NCI-H446 (cell line): ENCODE results near the gene HTRA3.

Experiments used
- DNase-seq, 2 experiments: peaks; one replicate each; lab custom pipeline; 2025; lab: John Stamatoyannopoulos, UW

The HTRA3 gene

GRCh38 chr4:8266508-8266907, 3.0 kb upstream of the HTRA3 start:
- DNase-seq = no peak

DNA sequence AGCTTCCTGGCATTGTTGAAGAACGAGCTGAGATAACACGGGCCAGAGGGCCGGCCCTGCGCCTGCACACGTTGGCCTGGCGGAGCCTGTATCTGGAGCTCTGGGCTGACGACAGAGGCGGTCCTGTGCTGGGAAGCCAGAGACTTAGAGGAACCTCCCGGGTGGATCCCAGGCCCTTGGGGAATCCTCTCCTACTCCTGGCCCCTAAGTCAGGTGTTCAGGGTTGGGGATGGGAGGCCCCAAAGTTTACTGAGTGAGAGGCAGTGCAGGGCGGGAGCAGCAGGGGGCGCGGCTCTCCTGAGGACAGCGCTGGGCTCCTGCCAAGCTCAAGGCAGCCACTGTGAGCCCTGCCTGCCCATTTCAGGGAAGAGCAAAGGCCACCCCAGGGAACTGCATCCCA, 2.5 kb upstream of the HTRA3 start:
- no peak for DNase-seq

GRCh38 chr4:8268211-8268610, 1.3 kb upstream of the HTRA3 start:
- DNase-seq = no peak

GRCh38 chr4:8268901-8269534, 536 bp upstream of the HTRA3 start:
- no peak for DNase-seq

GRCh38 chr4:8270418-8270771, 841 bp downstream of the HTRA3 start:
- DNase-seq = no peak

- no peak for DNase-seq
Observed at GRCh38 chr4:8270912-8271815, 1.6 kb downstream of the HTRA3 start.

DNA sequence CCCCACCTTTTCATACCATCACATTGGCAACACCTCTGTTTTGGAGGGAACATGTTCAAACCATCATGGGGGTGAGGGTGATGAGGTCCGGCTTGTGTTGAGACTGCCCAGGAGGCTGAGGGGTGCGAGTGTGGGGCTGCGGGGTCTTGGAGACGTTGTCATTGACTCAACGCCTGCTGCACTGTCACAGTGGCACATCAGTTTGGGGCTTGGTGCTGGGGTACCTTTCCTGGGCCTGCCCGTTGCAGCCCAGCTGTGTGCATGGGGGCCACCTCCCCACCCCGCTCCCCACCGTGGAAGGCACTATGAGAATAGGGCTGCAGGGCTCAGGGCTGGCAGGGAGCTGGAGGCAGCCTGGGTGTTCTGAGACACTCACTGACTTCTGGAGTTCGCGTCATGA, 2.3 kb downstream of the HTRA3 start:
- DNase-seq = no peak

DNA sequence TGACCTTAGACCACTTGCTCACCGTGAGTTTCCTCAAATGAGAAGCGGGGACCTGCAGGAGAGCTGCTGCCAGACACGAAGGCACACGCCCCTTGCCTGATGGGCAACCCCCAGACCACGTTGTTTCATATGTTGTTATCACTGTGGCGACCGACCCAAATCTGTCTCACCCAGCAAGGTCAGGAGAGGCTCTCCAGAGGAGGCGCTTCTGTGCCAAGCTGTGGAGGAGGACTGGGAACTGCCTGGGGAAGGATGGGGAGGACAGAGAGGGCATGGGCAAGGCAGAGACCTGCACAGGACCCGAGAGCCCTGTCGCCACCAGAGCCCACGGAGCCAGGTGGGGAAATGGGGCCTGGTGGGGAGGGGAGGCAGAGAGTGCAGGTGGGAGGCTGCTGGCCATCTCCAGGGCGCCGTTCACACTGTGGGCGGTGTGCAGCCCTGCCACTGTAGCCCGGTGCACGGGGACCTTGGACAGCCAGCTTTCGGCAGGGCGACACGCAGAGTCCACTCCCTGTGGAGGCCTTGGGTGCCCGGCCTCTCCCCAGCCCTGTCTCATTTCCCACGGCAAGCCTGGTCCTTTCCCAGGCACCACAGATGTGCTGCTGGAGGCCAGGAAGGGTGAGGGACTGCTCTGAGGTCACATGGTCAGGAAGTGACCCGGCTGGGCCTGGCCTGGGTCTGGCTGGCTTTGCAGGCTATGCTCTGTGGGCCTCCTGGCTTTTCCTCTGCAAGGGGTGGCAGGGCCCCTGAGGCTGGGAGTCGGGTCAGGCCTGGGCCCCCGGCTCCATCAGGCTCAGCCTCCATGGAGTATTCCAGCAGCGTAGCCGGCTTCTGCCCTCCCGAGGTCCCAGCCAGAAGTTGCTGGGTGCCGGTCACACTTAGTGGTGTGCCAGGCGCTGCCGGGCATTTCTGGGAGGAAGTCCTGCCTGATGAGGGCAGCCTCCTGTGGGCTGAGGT, 3.2 kb downstream of the HTRA3 start:
- DNase-seq = no peak

DNA sequence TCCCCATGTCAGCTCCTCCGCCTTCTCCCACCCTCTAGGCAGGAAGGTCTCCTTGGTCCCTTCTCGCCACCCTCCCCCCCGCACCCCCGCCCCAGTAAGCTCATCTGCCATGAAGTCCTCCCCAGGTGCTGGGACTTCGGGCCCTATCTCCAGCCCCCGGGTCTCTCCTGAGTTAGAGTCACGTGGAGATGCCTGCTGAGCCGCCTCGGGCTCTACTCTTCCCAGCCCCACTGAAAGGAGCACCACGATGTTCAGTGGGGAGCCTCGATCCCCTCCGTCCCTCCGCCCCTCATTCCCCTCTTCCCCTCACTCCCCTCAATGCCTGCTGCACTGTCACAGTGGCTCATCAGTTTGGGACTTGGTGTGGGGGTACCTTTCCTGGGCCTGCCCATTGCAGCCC, 3.9 kb downstream of the HTRA3 start:
- no peak for DNase-seq

GRCh38 chr4:8274066-8274652, 4.6 kb downstream of the HTRA3 start:
- DNase-seq = no peak

DNA sequence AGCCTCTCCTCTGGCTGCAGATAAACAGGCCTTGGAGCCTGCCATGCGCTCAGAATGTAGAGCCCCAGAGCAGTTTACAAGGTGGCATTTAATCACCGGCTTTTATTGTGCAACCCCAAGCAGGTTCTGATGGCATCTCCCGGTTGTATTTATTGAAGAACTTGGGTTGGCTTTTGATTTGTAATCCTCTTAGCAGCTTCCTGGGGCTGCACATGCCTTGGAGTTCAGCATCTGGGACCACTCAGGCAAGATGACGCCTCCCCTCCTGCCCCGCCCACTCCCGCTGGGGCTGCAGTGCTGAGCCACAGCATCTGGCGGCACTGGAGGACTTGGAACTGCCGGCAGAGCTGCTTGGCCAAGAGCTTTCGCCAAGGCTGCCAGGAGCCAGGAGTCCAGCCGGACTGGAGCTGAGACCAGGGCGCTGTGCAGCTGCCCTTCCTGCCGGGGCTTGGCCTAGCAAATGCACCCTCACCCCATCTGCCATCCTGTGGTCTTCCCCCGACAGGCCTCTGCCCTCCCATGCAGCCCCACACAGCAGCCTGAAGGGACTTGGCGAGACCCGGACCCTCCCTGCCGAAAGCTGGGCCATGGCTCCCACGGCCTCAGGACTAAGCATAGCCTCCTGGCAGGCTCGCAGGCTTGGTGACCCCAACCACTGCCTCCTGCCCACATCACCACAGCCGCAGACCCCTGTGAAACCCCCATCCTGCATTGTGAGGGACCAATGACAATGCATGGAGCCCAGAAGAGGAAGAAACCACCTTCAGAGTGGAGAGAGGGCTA, 5.4 kb downstream of the HTRA3 start:
- peak; percentile 46 to 82 for DNase-seq

DNA sequence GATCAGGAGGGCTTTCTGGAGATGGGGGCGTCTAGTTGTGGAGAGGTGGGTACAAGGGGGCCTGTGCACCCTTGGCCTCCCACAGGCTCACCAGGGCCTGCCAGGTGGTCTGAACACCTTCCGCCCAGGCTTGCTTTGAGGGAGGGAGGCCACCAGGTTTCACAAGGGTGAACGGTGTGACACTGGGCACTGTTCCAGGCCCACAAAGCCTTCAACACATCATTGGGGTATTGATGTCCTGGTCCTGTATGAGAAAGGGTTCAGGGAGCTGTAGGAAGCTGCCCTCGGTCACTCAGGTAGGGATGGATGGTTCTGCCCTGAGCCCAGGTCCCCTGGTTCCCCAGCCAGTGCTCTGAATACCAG, 6.0 kb downstream of the HTRA3 start:
- DNase-seq = no peak

DNA sequence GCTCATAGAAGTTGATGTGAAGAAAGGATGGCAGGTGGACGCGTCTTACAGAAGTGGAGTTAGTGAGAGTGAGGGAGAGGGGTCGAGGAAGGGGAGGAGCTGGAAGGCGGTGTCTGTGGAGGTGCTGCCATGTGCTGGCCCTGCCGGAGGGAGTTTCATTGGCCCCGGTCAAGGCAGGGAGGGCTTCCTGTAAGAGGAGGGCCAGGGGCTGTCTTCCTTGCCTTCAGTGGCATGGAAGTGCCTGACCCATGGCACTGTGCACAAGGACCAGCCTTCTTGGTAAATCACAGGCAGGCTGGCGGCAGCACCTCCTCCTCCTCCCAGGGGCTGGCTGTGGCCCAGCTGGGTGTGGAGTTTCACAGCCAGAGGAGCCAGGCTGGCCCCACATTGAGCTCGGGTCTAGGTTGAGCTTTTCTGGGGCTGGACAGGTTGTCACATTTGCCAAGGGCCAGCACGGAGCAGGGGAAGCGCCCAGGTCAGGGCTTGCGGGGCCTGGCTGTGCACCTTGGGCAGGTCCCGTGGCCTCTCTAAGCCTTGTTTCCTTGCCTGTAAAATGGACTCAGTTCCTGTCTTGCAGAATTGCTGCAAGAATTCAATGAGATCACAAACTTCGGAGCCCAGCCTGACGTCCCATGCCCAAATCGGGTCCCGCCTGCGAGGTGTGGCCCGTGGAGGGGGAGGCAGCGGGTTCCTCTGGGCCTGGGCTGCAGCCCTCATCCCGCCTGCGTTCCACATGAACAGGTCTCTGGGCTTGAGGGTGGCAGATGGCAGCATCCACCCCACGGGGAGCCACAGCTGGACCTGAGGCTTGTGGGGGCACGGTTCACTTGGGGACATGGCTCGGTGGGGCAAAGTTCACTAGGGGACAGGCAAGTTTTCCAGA, 7.0 kb downstream of the HTRA3 start:
- peak; percentile 6 to 34 for DNase-seq

DNA sequence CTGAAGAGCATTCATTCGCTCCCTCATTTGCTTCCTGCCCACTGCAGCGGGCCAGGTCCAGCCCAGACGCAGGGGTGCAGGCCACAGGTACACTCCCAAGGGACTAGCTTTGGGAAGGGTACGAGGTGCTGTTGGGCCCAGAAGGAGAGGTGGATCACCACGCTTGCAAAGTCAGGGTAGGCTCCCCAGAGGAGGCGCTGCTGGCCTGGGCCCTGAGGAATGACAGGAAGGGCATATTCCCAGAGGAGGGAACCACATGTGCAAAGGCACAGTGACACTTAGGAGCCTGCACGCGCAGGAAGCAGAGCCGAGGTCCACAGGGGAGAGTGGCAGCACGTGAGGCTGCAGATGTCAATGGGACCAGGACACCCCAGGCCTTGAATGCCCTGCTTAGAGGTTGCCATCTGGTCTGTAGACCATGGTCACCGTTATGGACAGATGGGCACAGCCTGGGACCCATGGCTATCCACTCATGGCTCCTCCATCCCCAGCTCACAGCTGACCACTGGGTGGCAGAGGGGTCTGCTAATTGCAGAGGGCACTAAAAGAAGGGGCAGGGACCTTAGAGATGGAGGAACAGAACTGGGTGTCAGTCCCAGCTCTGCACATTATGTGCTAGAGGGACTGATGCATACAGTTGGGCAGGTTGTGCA, 7.9 kb downstream of the HTRA3 start:
- no peak for DNase-seq

DNA sequence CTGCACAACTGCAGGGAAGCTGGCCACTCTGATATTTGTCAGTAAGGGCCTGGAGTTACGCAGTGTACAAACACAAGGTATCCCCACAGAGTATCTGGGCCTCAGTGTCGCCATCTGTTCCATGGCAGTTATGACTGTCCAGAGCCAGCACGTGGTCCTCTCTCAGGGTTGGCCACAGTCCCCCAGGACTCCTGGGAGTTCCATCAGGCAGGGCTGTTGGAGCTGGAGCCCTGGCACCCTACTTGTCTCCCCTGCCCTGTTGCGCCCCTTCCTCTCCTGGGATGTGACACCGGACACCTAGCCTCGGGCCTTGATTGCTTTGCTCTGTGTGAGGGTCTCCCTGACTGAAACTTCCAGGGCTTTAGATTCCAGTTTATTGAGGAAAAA, 8.4 kb downstream of the HTRA3 start:
- DNase-seq = peak in 1 of 2 experiments; percentile 5

- DNase-seq = peak in 1 of 2 experiments; percentile 10
Observed at GRCh38 chr4:8278421-8279287, 9.1 kb downstream of the HTRA3 start.

GRCh38 chr4:8279321-8280157, 10.0 kb downstream of the HTRA3 start:
- no peak for DNase-seq
